ENCODE results near the gene RFT1.
A peak's percentile ranks its signal among the peaks of the same experiment; 100 is the strongest.

RFT1 gene

GRCh38 chr3:53169832-53170324, 39.6 kb upstream of the RFT1 start:
- H3K9me3 ChIP-seq (ENCODE audit: control insufficient read depth in 2 of 2, low read length in 2 of 2) = no peaks in the 10 kb centered on the region
- no peak overlapping the region for H3K4me3 ChIP-seq (ENCODE audit: low read length in 2 of 2)
- H3K9ac ChIP-seq (ENCODE audit: low read length in 2 of 2) = no peak overlapping the region
- H3K27ac ChIP-seq (ENCODE audit: low read length) = no peak overlapping the region
- H3K4me1 ChIP-seq (ENCODE audit: control insufficient read depth, insufficient read depth, low read length) = peaks cover 11% of the 10 kb centered on the region
- peaks cover 0 to 2% of the 10 kb centered on the region in 2 donors for H3K36me3 ChIP-seq (ENCODE audit: control insufficient read depth in 2 of 2, insufficient read depth in 2 of 2, low read length in 2 of 2)
- no peaks in the 10 kb centered on the region for H3K27me3 ChIP-seq (ENCODE audit: control insufficient read depth in 1 of 2, insufficient read depth in 2 of 2, low read length in 2 of 2)

GRCh38 chr3:53169045-53169831, 39.0 kb upstream of the RFT1 start:
- peaks cover 11% of the 10 kb centered on the region for H3K4me1 ChIP-seq (ENCODE audit: control insufficient read depth, insufficient read depth, low read length)
- no peak overlapping the region for H3K9ac ChIP-seq (ENCODE audit: low read length in 2 of 2)
- no peaks in the 10 kb centered on the region for H3K9me3 ChIP-seq (ENCODE audit: control insufficient read depth in 2 of 2, low read length in 2 of 2)
- no peak overlapping the region for H3K27ac ChIP-seq (ENCODE audit: low read length)
- peaks cover 0 to 2% of the 10 kb centered on the region in 2 donors for H3K36me3 ChIP-seq (ENCODE audit: control insufficient read depth in 2 of 2, insufficient read depth in 2 of 2, low read length in 2 of 2)
- H3K4me3 ChIP-seq (ENCODE audit: low read length in 2 of 2) = no peak overlapping the region
- no peaks in the 10 kb centered on the region for H3K27me3 ChIP-seq (ENCODE audit: control insufficient read depth in 1 of 2, insufficient read depth in 2 of 2, low read length in 2 of 2)

- H3K4me3 ChIP-seq (ENCODE audit: low read length in 2 of 2) = no peak overlapping the region
- peaks cover 11% of the 10 kb centered on the region for H3K4me1 ChIP-seq (ENCODE audit: control insufficient read depth, insufficient read depth, low read length)
- H3K27me3 ChIP-seq (ENCODE audit: control insufficient read depth in 1 of 2, insufficient read depth in 2 of 2, low read length in 2 of 2) = no peaks in the 10 kb centered on the region
- H3K27ac ChIP-seq (ENCODE audit: low read length) = no peak overlapping the region
- no peaks in the 10 kb centered on the region for H3K9me3 ChIP-seq (ENCODE audit: control insufficient read depth in 2 of 2, low read length in 2 of 2)
- no peak overlapping the region for H3K9ac ChIP-seq (ENCODE audit: low read length in 2 of 2)
- no peaks in the 10 kb centered on the region for H3K36me3 ChIP-seq (ENCODE audit: control insufficient read depth in 2 of 2, insufficient read depth in 2 of 2, low read length in 2 of 2)
These were observed 38.1 kb upstream of the RFT1 start for GRCh38 chr3:53168175-53168923.

- Histone ChIP-seq H3K4me1 (ENCODE audit: control insufficient read depth, insufficient read depth, low read length) (peaks cover 18% of the 10 kb centered on the region), H3K9me3 (ENCODE audit: control insufficient read depth in 2 of 2, low read length in 2 of 2) (no peaks in the 10 kb centered on the region), H3K27ac (ENCODE audit: low read length) (no peak overlapping the region), H3K36me3 (ENCODE audit: control insufficient read depth in 2 of 2, insufficient read depth in 2 of 2, low read length in 2 of 2) (no peaks in the 10 kb centered on the region), H3K27me3 (ENCODE audit: control insufficient read depth in 1 of 2, insufficient read depth in 2 of 2, low read length in 2 of 2) (no peaks in the 10 kb centered on the region), H3K9ac (ENCODE audit: low read length in 2 of 2) (no peak overlapping the region), H3K4me3 (ENCODE audit: low read length in 2 of 2) (peak overlapping the region in 1 of 2 donors; percentile 15)
These were observed 37.4 kb upstream of the RFT1 start for GRCh38 chr3:53167418-53168174.

GRCh38 chr3:53166781-53167291, 36.6 kb upstream of the RFT1 start:
- peak overlapping the region in 1 of 2 donors; percentile 13 for H3K9ac ChIP-seq (ENCODE audit: low read length in 2 of 2)
- H3K4me1 ChIP-seq (ENCODE audit: control insufficient read depth, insufficient read depth, low read length) = peaks cover 24% of the 10 kb centered on the region
- no peaks in the 10 kb centered on the region for H3K9me3 ChIP-seq (ENCODE audit: control insufficient read depth in 2 of 2, low read length in 2 of 2)
- H3K36me3 ChIP-seq (ENCODE audit: control insufficient read depth in 2 of 2, insufficient read depth in 2 of 2, low read length in 2 of 2) = no peaks in the 10 kb centered on the region
- H3K4me3 ChIP-seq (ENCODE audit: low read length in 2 of 2) = no peak overlapping the region
- H3K27ac ChIP-seq (ENCODE audit: low read length) = no peak overlapping the region
- no peaks in the 10 kb centered on the region for H3K27me3 ChIP-seq (ENCODE audit: control insufficient read depth in 1 of 2, insufficient read depth in 2 of 2, low read length in 2 of 2)

- Histone ChIP-seq H3K27ac (ENCODE audit: low read length) (no peak overlapping the region), H3K27me3 (ENCODE audit: control insufficient read depth in 1 of 2, insufficient read depth in 2 of 2, low read length in 2 of 2) (no peaks in the 10 kb centered on the region), H3K36me3 (ENCODE audit: control insufficient read depth in 2 of 2, insufficient read depth in 2 of 2, low read length in 2 of 2) (no peaks in the 10 kb centered on the region), H3K9ac (ENCODE audit: low read length in 2 of 2) (no peak overlapping the region), H3K4me1 (ENCODE audit: control insufficient read depth, insufficient read depth, low read length) (peaks cover 24% of the 10 kb centered on the region), H3K4me3 (ENCODE audit: low read length in 2 of 2) (no peak overlapping the region), H3K9me3 (ENCODE audit: control insufficient read depth in 2 of 2, low read length in 2 of 2) (no peaks in the 10 kb centered on the region)
These were observed 36.0 kb upstream of the RFT1 start for GRCh38 chr3:53166206-53166605.

- Histone ChIP-seq H3K4me3 (ENCODE audit: low read length in 2 of 2) (no peak overlapping the region), H3K9ac (ENCODE audit: low read length in 2 of 2) (no peak overlapping the region), H3K36me3 (ENCODE audit: control insufficient read depth in 2 of 2, insufficient read depth in 2 of 2, low read length in 2 of 2) (no peaks in the 10 kb centered on the region), H3K27me3 (ENCODE audit: control insufficient read depth in 1 of 2, insufficient read depth in 2 of 2, low read length in 2 of 2) (no peaks in the 10 kb centered on the region), H3K27ac (ENCODE audit: low read length) (no peak overlapping the region), H3K4me1 (ENCODE audit: control insufficient read depth, insufficient read depth, low read length) (peaks cover 33% of the 10 kb centered on the region), H3K9me3 (ENCODE audit: control insufficient read depth in 2 of 2, low read length in 2 of 2) (no peaks in the 10 kb centered on the region)
These were observed 34.7 kb upstream of the RFT1 start for GRCh38 chr3:53164911-53165310.

- peak overlapping the region; percentile 31 for H3K27ac ChIP-seq (ENCODE audit: low read length)
- no peaks in the 10 kb centered on the region for H3K27me3 ChIP-seq (ENCODE audit: control insufficient read depth in 1 of 2, insufficient read depth in 2 of 2, low read length in 2 of 2)
- no peak overlapping the region for H3K4me3 ChIP-seq (ENCODE audit: low read length in 2 of 2)
- H3K36me3 ChIP-seq (ENCODE audit: control insufficient read depth in 2 of 2, insufficient read depth in 2 of 2, low read length in 2 of 2) = no peaks in the 10 kb centered on the region
- peaks cover 35% of the 10 kb centered on the region for H3K4me1 ChIP-seq (ENCODE audit: control insufficient read depth, insufficient read depth, low read length)
- no peak overlapping the region for H3K9ac ChIP-seq (ENCODE audit: low read length in 2 of 2)
- no peaks in the 10 kb centered on the region for H3K9me3 ChIP-seq (ENCODE audit: control insufficient read depth in 2 of 2, low read length in 2 of 2)
These were observed 33.5 kb upstream of the RFT1 start for GRCh38 chr3:53163444-53164387.

- Histone ChIP-seq H3K9me3 (ENCODE audit: control insufficient read depth in 2 of 2, low read length in 2 of 2) (no peaks in the 10 kb centered on the region), H3K27me3 (ENCODE audit: control insufficient read depth in 1 of 2, insufficient read depth in 2 of 2, low read length in 2 of 2) (no peaks in the 10 kb centered on the region), H3K36me3 (ENCODE audit: control insufficient read depth in 2 of 2, insufficient read depth in 2 of 2, low read length in 2 of 2) (no peaks in the 10 kb centered on the region), H3K4me3 (ENCODE audit: low read length in 2 of 2) (peak overlapping the region in 1 of 2 donors; percentile 84), H3K9ac (ENCODE audit: low read length in 2 of 2) (no peak overlapping the region), H3K4me1 (ENCODE audit: control insufficient read depth, insufficient read depth, low read length) (peaks cover 35% of the 10 kb centered on the region), H3K27ac (ENCODE audit: low read length) (peak overlapping the region; percentile 31)
These were observed 32.6 kb upstream of the RFT1 start for GRCh38 chr3:53162672-53163443.

Data from stomach smooth muscle (tissue), 2 donors.